SK-N-SH (cell line): ENCODE data around the gene TBC1D1. TPM values are rescaled to one million over a fixed set of nuclear protein-coding genes. Genes with fewer than 3 reads are reported as not detected.

Experiments used
- CTCF ChIA-PET: fragments of 300-600, 350-600 bp; formaldehyde crosslinking; extraction: SDS; loops from one replicate; lab custom pipeline; 2021; lab: Yijun Ruan, JAX
- POLR2A ChIA-PET: fragments of 350-600 bp; sonication (Branson Sonifier 250); formaldehyde crosslinking; extraction: SDS; loops from one replicate; lab custom pipeline; 2020; ENCODE audit warnings: antibody characterized with exemption, inconsistent platforms; lab: Yijun Ruan, JAX
- DNase-seq: peaks from one replicate; pipeline ENCODE4 v3.0.0; 2012
- H2AFZ ChIP-seq: fragments of 200-600 bp; sonication (generic); 2 replicates; pipeline ENCODE4 v1.8.1; 2016; ENCODE audit warnings: antibody characterized with exemption, mild to moderate bottlenecking, low read depth
- H3F3A ChIP-seq: fragments of 200-600 bp; sonication (generic); replicated peaks from 2 replicates; pipeline ENCODE3; 2016; ENCODE audit warnings: antibody characterized with exemption, mild to moderate bottlenecking; ENCODE audit not compliant: insufficient read depth
- H3K27ac ChIP-seq, 2 experiments: fragments of 200-500 bp in 1 of 2; fragments of 200-600 bp in 1 of 2; sonication (Bioruptor generic) in 1 of 2; sonication (generic), shearing (Covaris generic) in 1 of 2; 2 replicates each; pipeline versions ENCODE4 v1.5.1 to v1.6.1; 2014 to 2016; ENCODE audit warnings: low read depth in 2 of 2, inconsistent platforms in 1 of 2, low read length in 1 of 2, mild to moderate bottlenecking in 1 of 2, mixed read lengths in 1 of 2
- H3K27me3 ChIP-seq: fragments of 200-600 bp; sonication (generic), shearing (Covaris generic); 2 replicates; pipeline ENCODE4 v1.6.1; 2016; ENCODE audit warnings: mixed run types; ENCODE audit not compliant: insufficient read depth
- H3K36me3 ChIP-seq, 2 experiments: fragments of 200-500 bp in 1 of 2; fragments of 200-600 bp in 1 of 2; sonication (Bioruptor generic) in 1 of 2; sonication (generic) in 1 of 2; replicated peaks in 1 of 2; 2 replicates each; pipeline versions ENCODE3 to v1.5.1; 2014 to 2016; ENCODE audit warnings: low read length in 1 of 2, mild to moderate bottlenecking in 1 of 2; ENCODE audit not compliant: insufficient read depth in 2 of 2, control insufficient read depth in 1 of 2
- H3K4me1 ChIP-seq, 2 experiments: fragments of 200-500 bp in 1 of 2; fragments of 200-600 bp in 1 of 2; sonication (Bioruptor generic) in 1 of 2; sonication (generic), shearing (Covaris generic) in 1 of 2; 2 replicates each; pipeline versions ENCODE4 v1.5.1 to v1.6.1; 2014 to 2016; ENCODE audit warnings: low read depth in 1 of 2, low read length in 1 of 2, mixed run types in 1 of 2; ENCODE audit not compliant: insufficient read depth in 2 of 2, control insufficient read depth in 1 of 2
- H3K4me2 ChIP-seq: fragments of 200-600 bp; sonication (generic), shearing (Covaris generic); 2 replicates; pipeline ENCODE4 v1.6.1; 2017; ENCODE audit warnings: mixed run types
- H3K4me3 ChIP-seq, 2 experiments: fragments of 200-500 bp in 1 of 2; fragments of 200-600 bp in 1 of 2; sonication (Bioruptor generic) in 1 of 2; sonication (generic), shearing (Covaris generic) in 1 of 2; 2 replicates each; pipeline versions ENCODE4 v1.5.1 to v1.8.1; 2014 to 2016; ENCODE audit warnings: low read depth in 2 of 2, inconsistent platforms in 1 of 2, low read length in 1 of 2, mild to moderate bottlenecking in 1 of 2, mixed read lengths in 1 of 2, moderate library complexity in 1 of 2
- H3K79me2 ChIP-seq: fragments of 200-600 bp; sonication (generic); 2 replicates; pipeline ENCODE4 v1.8.1; 2017; ENCODE audit warnings: mild to moderate bottlenecking; ENCODE audit not compliant: insufficient read depth
- H3K9ac ChIP-seq: fragments of 200-600 bp; sonication (generic); 2 replicates; pipeline ENCODE4 v1.6.1; 2017; ENCODE audit warnings: mixed run types
- H3K9me2 ChIP-seq: fragments of 200-600 bp; sonication (generic); 2 replicates; pipeline ENCODE4 v1.6.1; 2017; ENCODE audit warnings: mixed run types
- H3K9me3 ChIP-seq: fragments of 200-600 bp; sonication (generic); 2 replicates; pipeline ENCODE4 v1.6.1; 2017; ENCODE audit warnings: mixed run types, mild to moderate bottlenecking, moderate library complexity
- H4K20me1 ChIP-seq: fragments of 200-600 bp; sonication (generic); 2 replicates; pipeline ENCODE4 v1.6.1; 2017; ENCODE audit warnings: mild to moderate bottlenecking, mixed run types; ENCODE audit not compliant: insufficient read depth
- CHD2 ChIP-seq: fragments of 150-350 bp; IDR thresholded peaks from 2 replicates; pipeline ENCODE4 v1.6.1; 2018; ENCODE audit warnings: low read length; ENCODE audit not compliant: partially characterized antibody
- ELF1 ChIP-seq: IDR thresholded peaks from 2 replicates; pipeline ENCODE4 v1.4.0; 2012
- EP300 ChIP-seq, 2 experiments: IDR thresholded peaks; 2 replicates each; pipeline versions ENCODE4 v1.4.0 to v1.6.1; 2012; ENCODE audit warnings: borderline replicate concordance in 1 of 2, low read depth in 1 of 2, low read length in 1 of 2
- EZH2phosphoT487 ChIP-seq: fragments of 200-600 bp; sonication (generic); IDR thresholded peaks from 2 replicates; pipeline ENCODE4 v1.6.1; 2017; ENCODE audit warnings: low read depth, mixed run types, mild to moderate bottlenecking, antibody characterized with exemption, moderate library complexity, borderline replicate concordance
- FOSL2 ChIP-seq: IDR thresholded peaks from 2 replicates; pipeline ENCODE4 v1.4.0; 2012; ENCODE audit warnings: low read depth, mild to moderate bottlenecking, moderate library complexity, borderline replicate concordance
- FOXJ3 ChIP-seq: sonication (generic); formaldehyde crosslinking; IDR thresholded peaks from 2 replicates; pipeline ENCODE4 v1.5.1; 2020; ENCODE audit warnings: mild to moderate bottlenecking, missing genetic modification reagents
- FOXM1 ChIP-seq: IDR thresholded peaks from 2 replicates; pipeline ENCODE4 v1.4.0; 2012; ENCODE audit warnings: low read depth, mild to moderate bottlenecking
- GABPA ChIP-seq: IDR thresholded peaks from 2 replicates; pipeline ENCODE4 v1.4.0; 2012; ENCODE audit warnings: low read depth, mild to moderate bottlenecking
- GATA2 ChIP-seq: sonication (generic); formaldehyde crosslinking; IDR thresholded peaks from 2 replicates; pipeline ENCODE4 v1.5.0; 2020; ENCODE audit warnings: mild to moderate bottlenecking, missing genetic modification reagents
- JUND ChIP-seq: IDR thresholded peaks from 2 replicates; pipeline ENCODE4 v1.4.0; 2012
- MXI1 ChIP-seq: IDR thresholded peaks from 2 replicates; pipeline ENCODE4 v1.6.1; 2012; ENCODE audit warnings: mild to moderate bottlenecking, low read depth, low read length, improper control_type of control experiment
- NFIC ChIP-seq: IDR thresholded peaks from 2 replicates; pipeline ENCODE4 v1.4.0; 2012; ENCODE audit warnings: borderline replicate concordance
- NRF1 ChIP-seq: IDR thresholded peaks from 2 replicates; pipeline ENCODE4 v1.6.1; 2012; ENCODE audit warnings: low read depth, mild to moderate bottlenecking, low read length
- PBX3 ChIP-seq: IDR thresholded peaks from 2 replicates; pipeline ENCODE4; 2012
- RAD21 ChIP-seq: IDR thresholded peaks from 2 replicates; pipeline ENCODE4 v1.6.1; 2012; ENCODE audit warnings: mild to moderate bottlenecking, low read length
- RFX5 ChIP-seq: IDR thresholded peaks from 2 replicates; pipeline ENCODE4 v1.6.1; 2012; ENCODE audit warnings: mild to moderate bottlenecking, improper control_type of control experiment, low read length
- RXRA ChIP-seq: IDR thresholded peaks from 2 replicates; pipeline ENCODE4 v1.4.0; 2012; ENCODE audit warnings: low read depth, mild to moderate bottlenecking, borderline replicate concordance
- SIN3A ChIP-seq: IDR thresholded peaks from 2 replicates; pipeline ENCODE4 v1.6.1; 2012; ENCODE audit warnings: low read depth, mild to moderate bottlenecking, low read length, moderate library complexity, borderline replicate concordance
- TEAD4 ChIP-seq: IDR thresholded peaks from 2 replicates; pipeline ENCODE4 v1.4.0; 2012; ENCODE audit warnings: mild to moderate bottlenecking, borderline replicate concordance; ENCODE audit not compliant: insufficient read depth
- USF1 ChIP-seq: IDR thresholded peaks from 2 replicates; pipeline ENCODE4 v1.4.0; 2012; ENCODE audit warnings: low read depth, borderline replicate concordance
- ZBTB33 ChIP-seq: IDR thresholded peaks from 2 replicates; pipeline ENCODE4 v1.4.0; 2012; ENCODE audit warnings: low read depth, borderline replicate concordance
- WGBS: methylation state at CpG from one replicate; pipeline ENCODE4 v1.1.6; 2017; ENCODE audit warnings: low lambda C conversion rate; 5-methylcytosine and 5-hydroxymethylcytosine counted together
- polyA plus RNA-seq, 3 experiments: library from polyadenylated mRNA; depleted of rRNA; stranded (reverse); fragments of >200 nt; gene quantifications; 2 replicates each; pipeline ENCODE4 v1.2.3, GENCODE V29; 2012
- TF ChIP-seq, protein P1 (sequence below): IDR thresholded peaks from 2 replicates; pipeline ENCODE4 v1.4.0; 2012; ENCODE audit warnings: low read depth
- TF ChIP-seq, protein P2 (sequence below): fragments of 150-350 bp; IDR thresholded peaks from 2 replicates; pipeline ENCODE4 v1.6.1; 2017; ENCODE audit warnings: antibody characterized with exemption, low read length, low read depth, borderline replicate concordance

The TBC1D1 gene
- polyA plus RNA-seq, 1 of the 3 experiments (the other 2 are of a cell fraction) = 29.8 TPM

GRCh38 chr4:37936889-37937498, 46.1 kb downstream of the TBC1D1 start:
- Histone ChIP-seq H3K9me3 (no peaks in the 10 kb centered on the region), H3K36me3 (no peaks in the 10 kb centered on the region), H3K27me3 (peaks cover 13% of the 10 kb centered on the region; the same call in 1 of the 2 replicates), H3K27ac (no peak overlapping the region)
- TF ChIP-seq NRF1 (no peak), NFIC (no peak), CHD2 (no peak), GABPA (no peak), TEAD4 (no peak), SIN3A (no peak), ELF1 (no peak), RAD21 (no peak), JUND (no peak), FOXJ3 (no peak), FOSL2 (no peak)
- TF ChIP-seq, protein P1, sequence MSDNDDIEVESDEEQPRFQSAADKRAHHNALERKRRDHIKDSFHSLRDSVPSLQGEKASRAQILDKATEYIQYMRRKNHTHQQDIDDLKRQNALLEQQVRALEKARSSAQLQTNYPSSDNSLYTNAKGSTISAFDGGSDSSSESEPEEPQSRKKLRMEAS = no peak
- TF ChIP-seq, all 33 proteins: peak for 0
- Histone ChIP-seq H3K4me1 (peaks cover 0 to 5% of the 10 kb centered on the region in 2 experiments; a peak in 1 of 4 replicates), H3K79me2 (no peaks in the 10 kb centered on the region), H3K9me2 (no peaks in the 10 kb centered on the region), H3K4me2 (no peak overlapping the region), H3F3A (peaks cover 11% of the 10 kb centered on the region), H2AFZ (no peak overlapping the region), H4K20me1 (no peaks in the 10 kb centered on the region), H3K4me3 (no peak overlapping the region), H3K9ac (no peak overlapping the region)
- no peak for DNase-seq
- WGBS = 44% methylated on average over 6 of the region's 7 CpGs
- CTCF ChIA-PET = no interaction called here
- POLR2A ChIA-PET = no interaction called here

DNA sequence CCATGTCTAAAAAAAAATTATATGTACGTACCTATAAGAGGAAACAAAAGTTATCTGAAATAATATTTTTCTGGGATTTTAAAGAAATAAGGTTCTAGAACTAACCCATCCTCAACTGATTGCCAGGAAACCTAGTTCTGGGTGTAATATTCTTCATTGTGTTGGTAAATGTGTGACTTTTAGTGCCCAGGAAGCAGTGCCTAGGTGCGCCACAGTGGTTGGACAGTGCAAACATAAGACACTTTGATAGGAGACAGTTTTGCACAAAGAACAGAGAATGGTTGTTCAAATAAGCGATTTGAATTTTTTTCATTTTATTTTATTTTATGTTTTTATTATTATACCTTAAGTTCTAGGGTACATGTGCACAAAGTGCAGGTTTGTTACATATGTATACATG, 47.3 kb downstream of the TBC1D1 start:
- no peak overlapping the region for H3K4me2 ChIP-seq
- no peaks in the 10 kb centered on the region for H3K9me3 ChIP-seq
- no peaks in the 10 kb centered on the region for H3K9me2 ChIP-seq
- H2AFZ ChIP-seq = no peak overlapping the region
- 60% methylated on average over 3 of the region's 3 CpGs for WGBS
- DNase-seq = no peak
- no peak overlapping the region for H3K27ac ChIP-seq
- ChIA-PET POLR2A (no interaction called here), CTCF (no interaction called here)
- H3K36me3 ChIP-seq = no peaks in the 10 kb centered on the region
- H3K9ac ChIP-seq = no peak overlapping the region
- TF ChIP-seq ELF1 (no peak), JUND (no peak), ZBTB33 (no peak), RXRA (no peak), GATA2 (no peak), CHD2 (no peak), FOXM1 (no peak), RFX5 (no peak), FOXJ3 (no peak), NRF1 (no peak), EZH2phosphoT487 (no peak), PBX3 (no peak), MXI1 (no peak), USF1 (no peak), RAD21 (no peak), FOSL2 (no peak), EP300 (IDR thresholded peaks at IDR 0.05; ENCODE audit: borderline replicate concordance in 1 of 2, low read depth in 1 of 2, low read length in 1 of 2) (no peak)
- TF ChIP-seq, protein P2, sequence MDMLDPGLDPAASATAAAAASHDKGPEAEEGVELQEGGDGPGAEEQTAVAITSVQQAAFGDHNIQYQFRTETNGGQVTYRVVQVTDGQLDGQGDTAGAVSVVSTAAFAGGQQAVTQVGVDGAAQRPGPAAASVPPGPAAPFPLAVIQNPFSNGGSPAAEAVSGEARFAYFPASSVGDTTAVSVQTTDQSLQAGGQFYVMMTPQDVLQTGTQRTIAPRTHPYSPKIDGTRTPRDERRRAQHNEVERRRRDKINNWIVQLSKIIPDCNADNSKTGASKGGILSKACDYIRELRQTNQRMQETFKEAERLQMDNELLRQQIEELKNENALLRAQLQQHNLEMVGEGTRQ = no peak
- TF ChIP-seq, protein P1 = no peak
- no peak overlapping the region for H3K4me3 ChIP-seq
- no peaks in the 10 kb centered on the region for H4K20me1 ChIP-seq
- no peaks in the 10 kb centered on the region for H3K4me1 ChIP-seq
- no peaks in the 10 kb centered on the region for H3F3A ChIP-seq
- H3K27me3 ChIP-seq = peaks cover 19% of the 10 kb centered on the region; the same call in 1 of the 2 replicates
- no peaks in the 10 kb centered on the region for H3K79me2 ChIP-seq
